Right cardiac atrium (tissue), 5 donors: ENCODE data around the gene LARP7. TPM values are rescaled to one million over a fixed set of nuclear protein-coding genes. Genes with fewer than 3 reads are reported as not detected.
"Not testable (repeated sequence)": the region's sequence is repeated elsewhere in the genome, so short reads cannot be mapped to it uniquely, and the experiment has no call there.

Experiments
- ATAC-seq, 2 donors: fragments of 200-7000 bp; cut with Tn5 transposase; one replicate each; pipeline versions ENCODE4 v1.8.0 to v1.9.1; 2020; ENCODE audit warnings: moderate library complexity in 2 of 2, mild to moderate bottlenecking in 1 of 2
- DNase-seq, 3 donors: peaks; one replicate each; pipeline ENCODE4 v3.0.0-alpha.2; 2020
- H3K27ac ChIP-seq: one replicate; pipeline ENCODE4 v1.5.1; 2013; ENCODE audit warnings: mild to moderate bottlenecking, low read length, control low read depth, moderate library complexity
- H3K27me3 ChIP-seq: one replicate; pipeline ENCODE4 v1.6.1; 2013; ENCODE audit not compliant: control insufficient read depth, insufficient read depth
- H3K4me1 ChIP-seq: one replicate; pipeline ENCODE4 v1.6.1; 2013; ENCODE audit warnings: low read length; ENCODE audit not compliant: control insufficient read depth, insufficient read depth
- H3K4me3 ChIP-seq: one replicate; pipeline ENCODE4 v1.5.1; 2013; ENCODE audit warnings: low read length, control low read depth
- H3K9me3 ChIP-seq: one replicate; pipeline ENCODE4 v1.6.1; 2013; ENCODE audit warnings: low read length; ENCODE audit not compliant: control insufficient read depth
- WGBS: extraction: QIAGEN DNeasy Blood & Tissue Kit; methylation state at CpG from one replicate; pipeline ENCODE4 v1.1.7; 2013; 5-methylcytosine and 5-hydroxymethylcytosine counted together
- intact Hi-C, 4 donors: fragments of 100-400 bp; cut with DNase I; formaldehyde crosslinking; loops; one replicate each; pipeline versions ENCODE4 v1.11.0 to v1.14.0; 2022 to 2023
- microRNA-seq, 2 donors: library from miRNA; unstranded; fragments of <30 nt; microRNA quantifications; one replicate each; pipeline ENCODE4 v1.2.0, GENCODE V29; 2020 to 2021
- polyA plus RNA-seq: library from polyadenylated mRNA; stranded (reverse); fragments of 200-250 nt; gene quantifications from one replicate; pipeline ENCODE4 v1.2.3, GENCODE V29; 2013
- total RNA-seq, 4 donors: library from RNA; stranded (reverse); fragmentation: NEBNext Ultra II Directional; extraction: Animal tissue kit (Norgen Biotek cat#: 25700); gene quantifications; one replicate each; pipeline ENCODE4 v1.2.1, GENCODE V29; 2021
- donor health status: healthy with polysubstance abuse.
- donor health status: DM: no; HTN: yes; CAD: no.
- donor health status: DM: no; HTN: no; CAD: no.
- donor health status: DM: no; HTN: yes; CAD: no; lungs with severe emphysema.
- donor health status: DM: yes; HTN: yes; CAD: no.

Gene LARP7
- total and polyA plus RNA-seq, 5 donors, result 46.4 to 57.4 (median 49.9) TPM

DNA sequence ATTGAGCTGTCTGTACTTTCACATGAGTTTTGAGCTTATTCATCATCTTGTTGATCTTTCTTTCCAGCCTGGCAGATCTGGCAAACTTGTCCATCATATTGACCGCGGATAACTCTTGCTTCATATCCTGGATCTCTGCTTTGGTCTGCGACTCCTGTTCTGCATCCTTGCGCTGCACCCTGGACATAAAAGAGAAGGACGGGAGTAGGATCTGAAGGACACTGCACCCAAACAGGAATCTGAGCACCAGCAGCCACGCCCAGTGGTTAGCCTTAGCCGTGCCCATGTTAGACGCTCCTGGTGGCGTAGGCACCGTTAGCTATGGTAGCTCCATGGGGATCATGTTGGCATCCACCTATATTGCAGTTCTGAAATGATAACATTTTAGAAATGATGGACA lies 56.6 kb downstream of the LARP7 start:
- DNase-seq (no peak), ATAC-seq (no peak)
- H3K4me1 ChIP-seq, result no peaks in the 10 kb centered on the region
- H3K27me3 ChIP-seq, result no peaks in the 10 kb centered on the region
- H3K9me3 ChIP-seq, result no peaks in the 10 kb centered on the region
- intact Hi-C loops, result no loop called here
- no peak overlapping the region for H3K4me3 ChIP-seq
- no peak overlapping the region for H3K27ac ChIP-seq
- WGBS, result 92% methylated on average over 10 of the region's 10 CpGs

DNA sequence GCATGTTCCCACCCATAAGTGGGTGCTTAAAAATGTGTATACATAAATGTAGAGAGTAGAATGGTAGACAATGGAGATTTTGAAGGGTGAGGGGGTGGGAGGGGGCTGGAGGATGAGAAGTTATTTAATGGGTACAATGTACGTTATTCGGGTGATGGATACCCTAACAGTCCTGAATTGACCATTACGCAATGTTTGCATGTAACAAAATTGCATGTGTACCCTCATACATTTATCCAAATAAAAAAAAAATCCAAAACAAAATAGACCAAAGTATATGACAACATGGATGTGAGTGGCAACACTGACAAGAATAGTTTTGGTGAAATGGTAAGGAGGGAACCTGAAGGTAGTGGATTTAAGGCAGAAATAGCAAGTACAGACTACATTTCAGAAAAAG lies 63.7 kb downstream of the LARP7 start:
- ATAC-seq (no peak), DNase-seq (no peak)
- Histone ChIP-seq H3K4me3 (no peak overlapping the region), H3K27me3 (no peaks in the 10 kb centered on the region), H3K27ac (no peak overlapping the region), H3K4me1 (no peaks in the 10 kb centered on the region), H3K9me3 (no peaks in the 10 kb centered on the region)
- intact Hi-C loops, result no loop called here
- WGBS, result 97% methylated on average over 3 of the region's 3 CpGs

- ATAC-seq (no peak), DNase-seq (no peak)
- Histone ChIP-seq H3K27me3 (no peaks in the 10 kb centered on the region), H3K4me3 (no peak overlapping the region), H3K27ac (no peak overlapping the region), H3K9me3 (no peaks in the 10 kb centered on the region), H3K4me1 (no peaks in the 10 kb centered on the region)
- intact Hi-C loops, result no loop called here
- WGBS, result 86% methylated on average over 1 of the region's 1 CpG
These were observed 65.9 kb downstream of the LARP7 start for GRCh38 chr4:112702892-112703291.

DNA sequence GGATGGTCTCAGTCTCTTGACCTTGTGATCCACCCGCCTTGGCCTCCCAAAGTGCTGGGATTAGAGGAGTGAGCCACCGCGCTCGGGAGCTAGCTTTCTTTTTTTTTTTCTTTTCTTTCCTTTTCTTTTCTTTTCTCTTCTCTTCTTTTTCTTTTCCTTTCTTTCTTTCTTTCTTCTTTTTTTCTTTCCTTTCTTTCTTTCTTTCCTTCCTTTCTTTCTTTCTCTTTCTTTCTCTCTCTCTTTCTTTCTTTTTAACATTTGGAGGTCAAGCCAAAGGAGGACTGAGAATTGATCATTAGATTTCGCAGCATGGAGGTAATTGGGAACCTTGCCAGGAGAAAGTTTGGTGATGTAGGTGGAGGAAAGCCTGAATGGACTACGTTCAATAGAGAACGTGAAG lies 67.4 kb downstream of the LARP7 start:
- H3K9me3 ChIP-seq, result no peaks in the 10 kb centered on the region
- intact Hi-C loops, result no loop called here
- H3K27ac ChIP-seq, result no peak overlapping the region
- no peaks in the 10 kb centered on the region for H3K27me3 ChIP-seq
- H3K4me1 ChIP-seq, result no peaks in the 10 kb centered on the region
- H3K4me3 ChIP-seq, result no peak overlapping the region
- ATAC-seq (no peak), DNase-seq (no peak)
- 80% methylated on average over 7 of the region's 7 CpGs for WGBS

DNA sequence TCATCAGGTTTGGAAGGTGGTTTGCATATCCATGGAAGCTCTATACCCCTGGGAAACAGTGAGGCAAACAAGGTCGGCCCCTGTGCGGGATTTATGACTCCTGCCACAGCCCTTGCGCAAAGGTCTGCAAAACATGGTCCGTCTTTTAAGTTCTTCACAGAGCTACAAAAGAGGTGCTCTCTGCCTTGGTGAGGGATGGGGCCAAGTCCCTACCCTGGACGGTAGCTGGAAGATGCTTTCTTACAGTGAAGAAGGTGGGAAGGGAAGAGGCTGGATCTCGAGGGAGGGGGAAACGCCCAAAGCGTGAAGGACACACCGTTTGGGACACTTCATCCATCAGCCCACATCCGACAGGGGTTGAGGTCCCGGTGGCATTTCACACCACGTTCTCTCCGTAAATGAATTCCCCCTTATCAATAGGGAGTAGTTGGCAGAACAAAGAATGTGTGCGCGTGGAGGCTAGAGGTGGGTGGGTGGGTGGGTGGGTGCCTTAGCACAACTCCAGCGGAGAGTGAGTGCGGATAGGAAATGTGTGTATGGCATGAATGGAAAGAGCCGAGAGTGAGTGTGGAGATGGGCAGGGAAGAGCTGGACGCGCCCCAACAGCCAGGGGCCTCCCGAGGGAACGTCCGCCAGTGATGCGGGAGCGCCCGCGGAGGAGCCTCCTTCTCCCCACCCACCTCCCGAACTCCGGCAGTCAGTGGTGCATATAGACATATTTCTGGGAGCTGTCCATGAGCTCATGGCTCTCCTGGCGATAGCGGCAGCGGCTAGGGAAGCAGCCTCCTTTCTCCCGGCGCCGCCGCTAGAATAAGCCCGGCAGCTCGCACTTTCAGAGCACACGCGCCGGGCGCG lies 68.3 kb downstream of the LARP7 start:
- WGBS, result 4% methylated on average over 43 of the region's 43 CpGs
- intact Hi-C loops, result no loop called here
- H3K4me3 ChIP-seq, result peak overlapping the region; percentile 23
- peak; percentile 45 to 83 (median 81) for DNase-seq
- H3K27ac ChIP-seq, result peak overlapping the region; percentile 66
- ATAC-seq, result peak; percentile 86
- H3K27me3 ChIP-seq, result no peaks in the 10 kb centered on the region
- no peaks in the 10 kb centered on the region for H3K9me3 ChIP-seq
- no peaks in the 10 kb centered on the region for H3K4me1 ChIP-seq

- WGBS, result under 1% methylated on average over 35 of the region's 74 CpGs
These were observed 69.2 kb downstream of the LARP7 start for GRCh38 chr4:112705891-112706839.

DNA sequence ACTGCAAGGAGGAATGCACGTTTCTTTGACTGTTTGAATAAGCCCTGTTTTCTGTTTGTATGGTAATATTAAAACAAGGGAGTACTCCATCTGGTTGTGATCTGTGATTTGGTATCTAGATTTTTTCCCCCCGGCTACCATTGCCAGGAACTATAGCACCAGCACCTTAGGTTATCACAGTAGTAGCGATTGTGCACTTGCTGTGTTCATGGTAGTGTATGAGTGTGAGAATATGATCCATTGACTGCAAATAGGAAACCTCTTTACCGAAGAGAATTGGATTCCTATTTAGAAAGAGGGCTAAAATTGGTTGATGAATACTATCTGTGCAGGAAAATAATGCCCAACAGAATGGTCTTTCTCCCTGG lies 69.9 kb downstream of the LARP7 start:
- Histone ChIP-seq H3K27me3 (no peaks in the 10 kb centered on the region), H3K4me3 (peak overlapping the region; percentile 58), H3K27ac (peak overlapping the region; percentile 21), H3K4me1 (no peaks in the 10 kb centered on the region), H3K9me3 (no peaks in the 10 kb centered on the region)
- intact Hi-C loops, result no loop called here
- ATAC-seq, result no peak
- WGBS, result 8% methylated on average over 4 of the region's 4 CpGs
- no peak for DNase-seq

More at GRCh38 chr4:112705891-112706839, 69.2 kb downstream of the LARP7 start:
- Histone ChIP-seq H3K4me3 (peak overlapping the region; percentile 58), H3K27ac (peak overlapping the region; percentile 66)
- H3K9me3 ChIP-seq, H3K4me1 ChIP-seq, H3K27me3 ChIP-seq, intact Hi-C loops: not testable (repeated sequence)
- peak; percentile 19 to 67 (median 58) for DNase-seq
- peak; percentile 74 to 78 for ATAC-seq

Small RNAs within 50 kb of the gene (microRNA-seq; reads per million reads assigned to microRNA genes)
- gene MIR302A, result 277 to 6,246 reads per million in 2 donors
- gene MIR302B, result 195 to 4,995 reads per million in 2 donors
- 60.1 to 1,220 reads per million in 2 donors for gene MIR302C
- 193 to 3,261 reads per million in 2 donors for gene MIR302D
- 1.7 to 2.1 reads per million in 2 donors for gene MIR367

Other genes starting within 250 kb of the LARP7 start
- not detected for gene NEUROG2, start 121.0 kb upstream of the LARP7 start, total RNA-seq
- not detected for gene NEUROG2, start 121.0 kb upstream of the LARP7 start, polyA plus RNA-seq
- gene ZGRF1, start 234 bp upstream of the LARP7 start, total RNA-seq, result 1 to 10 TPM; 1.9 to 2.5 (median 2.4) TPM
- gene ZGRF1, start 234 bp upstream of the LARP7 start, polyA plus RNA-seq, result 1.2 TPM